Measurements from ENCODE around the gene UNKL. TPM values are rescaled to one million over a fixed set of nuclear protein-coding genes. Genes with fewer than 3 reads are reported as not detected.

Gene UNKL
- polyA plus RNA-seq, 3 donors, result 16.2 to 30.6 (median 20.0) TPM

- no peak for DNase-seq (ENCODE audit: extremely low read depth in 1 of 11, low read depth in 9 of 11, low spot score in 4 of 11)
Observed at GRCh38 chr16:1323296-1324239, 90.9 kb downstream of the UNKL start.

DNA sequence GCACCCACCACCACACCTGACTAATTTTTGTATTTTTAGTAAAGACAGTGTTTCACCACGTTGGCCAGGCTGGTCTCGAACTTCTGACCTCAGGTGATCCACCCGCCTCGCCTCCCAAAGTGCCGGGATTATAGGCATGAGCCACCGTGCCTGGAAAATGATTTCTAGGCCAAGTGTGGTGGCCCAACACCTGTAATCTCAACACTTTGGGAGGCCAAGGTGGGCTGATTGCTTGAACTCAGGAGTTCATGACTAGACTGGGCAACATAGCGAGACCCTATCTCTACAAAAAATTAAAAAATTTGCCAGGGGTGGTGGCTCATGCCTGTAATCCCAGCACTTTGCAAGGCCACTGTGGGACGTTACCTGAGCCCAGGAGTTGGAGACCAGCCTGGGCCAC, 92.1 kb downstream of the UNKL start:
- DNase-seq (ENCODE audit: extremely low read depth in 1 of 11, low read depth in 9 of 11, low spot score in 4 of 11), result no peak

GRCh38 chr16:1320658-1321240, 93.8 kb downstream of the UNKL start:
- DNase-seq (ENCODE audit: extremely low read depth in 1 of 11, low read depth in 9 of 11, low spot score in 4 of 11), result no peak

- DNase-seq (ENCODE audit: extremely low read depth in 1 of 11, low read depth in 9 of 11, low spot score in 4 of 11), result no peak
Observed at GRCh38 chr16:1320097-1320496, 94.4 kb downstream of the UNKL start.

DNA sequence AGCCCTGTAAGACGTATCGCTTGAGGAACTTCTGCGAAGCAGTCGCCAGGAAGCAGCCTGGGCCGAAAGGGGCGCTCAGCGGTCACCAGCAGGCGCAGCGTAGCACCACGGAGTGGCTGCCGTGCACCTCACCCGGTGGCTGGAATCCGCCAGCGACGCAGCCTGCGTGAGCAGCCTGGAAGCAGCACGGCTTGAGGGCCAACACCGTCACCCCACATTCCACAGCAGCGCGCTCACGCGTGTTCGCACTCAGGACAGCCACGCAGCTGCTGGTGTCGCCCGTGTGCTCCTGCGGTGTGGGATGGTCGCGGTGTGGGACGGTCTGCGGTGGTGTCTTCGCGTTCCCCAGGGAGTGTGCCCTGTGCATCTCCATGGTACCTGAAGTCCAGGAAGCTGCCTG, 95.5 kb downstream of the UNKL start:
- DNase-seq (ENCODE audit: extremely low read depth in 1 of 11, low read depth in 9 of 11, low spot score in 4 of 11), result no peak

DNA sequence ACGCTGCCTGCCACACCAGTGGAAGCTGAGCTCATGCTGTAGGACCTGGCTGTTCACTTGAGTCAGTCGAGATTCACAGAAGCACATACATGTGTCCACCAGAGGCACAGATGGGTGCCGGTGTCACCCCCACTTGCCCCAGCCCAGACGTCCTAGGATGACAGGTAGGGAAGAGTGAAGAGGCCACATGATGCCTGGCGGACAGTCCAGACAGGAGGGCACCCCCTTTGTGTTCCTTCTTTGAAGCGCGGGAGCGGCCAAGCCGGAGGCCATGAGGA, 96.3 kb downstream of the UNKL start:
- no peak for DNase-seq (ENCODE audit: extremely low read depth in 1 of 11, low read depth in 9 of 11, low spot score in 4 of 11)

DNA sequence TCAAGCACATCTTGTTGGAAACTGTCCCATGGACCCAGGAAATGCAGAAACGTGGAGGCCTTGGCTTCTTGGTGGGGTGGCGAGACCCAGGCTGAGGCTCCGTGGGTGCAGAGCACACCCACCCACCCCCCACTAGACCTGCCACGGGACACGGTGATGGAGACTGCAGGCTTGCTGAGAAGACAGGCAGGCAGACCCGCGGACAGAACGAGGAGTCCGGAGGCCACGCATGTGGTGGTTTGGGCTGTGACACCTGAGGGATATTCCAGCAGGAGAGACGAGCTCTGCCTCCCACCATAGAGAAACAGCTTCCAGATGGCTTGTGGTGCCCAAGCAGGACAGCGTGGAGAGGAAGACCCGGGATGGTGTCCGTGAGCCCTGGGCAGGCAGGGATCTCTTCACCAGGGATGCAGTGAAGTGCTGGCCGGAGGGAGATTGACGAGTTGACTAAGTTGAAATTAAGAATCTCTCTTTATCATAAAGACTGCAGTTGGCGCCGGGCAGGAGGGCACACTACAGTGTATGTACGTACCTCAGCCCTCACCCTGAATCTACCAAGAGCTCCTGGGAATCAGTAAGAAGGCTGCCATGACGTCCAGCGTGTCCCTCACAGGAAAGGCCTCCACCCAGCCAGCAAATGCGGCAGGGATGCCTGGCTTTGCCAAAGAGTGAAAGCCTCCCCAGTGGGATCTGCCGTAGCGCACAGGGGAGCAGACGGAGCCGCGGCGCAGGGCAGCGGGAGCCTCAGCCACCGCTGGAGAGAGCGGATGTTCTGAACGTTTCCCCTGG, 96.8 kb downstream of the UNKL start:
- DNase-seq (ENCODE audit: extremely low read depth in 1 of 11, low read depth in 9 of 11, low spot score in 4 of 11), result no peak

GRCh38 chr16:1316033-1316405, 98.5 kb downstream of the UNKL start:
- DNase-seq (ENCODE audit: extremely low read depth in 1 of 11, low read depth in 9 of 11, low spot score in 4 of 11), result no peak

GRCh38 chr16:1315081-1316032, 99.1 kb downstream of the UNKL start:
- DNase-seq (ENCODE audit: extremely low read depth in 1 of 11, low read depth in 9 of 11, low spot score in 4 of 11), result no peak

- DNase-seq (ENCODE audit: extremely low read depth in 1 of 11, low read depth in 9 of 11, low spot score in 4 of 11), result no peak
Observed at GRCh38 chr16:1314399-1315068, 100.0 kb downstream of the UNKL start.

DNA sequence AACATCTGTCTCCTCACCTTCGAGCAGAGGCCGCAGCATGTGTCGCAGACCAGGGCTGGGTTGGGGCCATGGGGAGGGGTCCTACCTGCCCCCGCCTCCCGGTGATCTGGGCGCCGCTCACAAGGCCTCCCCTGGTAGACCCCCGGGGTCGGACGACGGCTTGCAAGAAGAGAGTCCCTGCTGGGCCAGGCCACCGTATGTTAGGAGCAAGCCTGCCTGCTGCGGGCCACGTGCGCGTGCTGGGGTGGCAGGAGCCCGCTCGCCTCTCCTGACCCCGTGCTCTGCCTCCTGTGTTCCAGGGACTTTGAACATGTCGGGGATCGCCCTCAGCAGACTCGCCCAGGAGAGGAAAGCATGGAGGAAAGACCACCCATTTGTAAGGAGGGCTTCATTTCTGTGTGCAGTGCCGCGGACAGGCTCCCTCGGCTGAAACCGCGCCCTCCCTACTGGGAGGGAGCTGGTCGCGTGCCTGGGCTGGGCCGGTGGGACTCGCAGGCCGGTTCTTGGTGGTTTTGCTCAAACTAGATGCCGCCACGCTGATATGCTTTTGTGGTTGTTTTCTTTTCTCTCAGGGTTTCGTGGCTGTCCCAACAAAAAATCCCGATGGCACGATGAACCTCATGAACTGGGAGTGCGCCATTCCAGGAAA, 100.7 kb downstream of the UNKL start:
- no peak for DNase-seq (ENCODE audit: extremely low read depth in 1 of 11, low read depth in 9 of 11, low spot score in 4 of 11)

Other genes starting within 250 kb of the UNKL start
- 1 to 10 TPM; 1.1 to 1.7 (median 1.1) TPM for gene TPSG1, start 189.4 kb downstream of the UNKL start, polyA plus RNA-seq (ENCODE audit: insufficient read length in 3 of 3)
- gene TPSB2, start 184.5 kb downstream of the UNKL start, polyA plus RNA-seq (ENCODE audit: insufficient read length in 3 of 3), result under 1 TPM in 1 of 3 donors, not detected in 2; 0.37 TPM
- gene TPSAB1, start 174.0 kb downstream of the UNKL start, polyA plus RNA-seq (ENCODE audit: insufficient read length in 3 of 3), result under 1 TPM in 1 of 3 donors, not detected in 2; 0.22 TPM
- under 1 TPM in 1 of 3 donors, not detected in 2; 0.95 TPM for gene TPSD1, start 158.6 kb downstream of the UNKL start, polyA plus RNA-seq (ENCODE audit: insufficient read length in 3 of 3)
- gene UBE2I, start 105.1 kb downstream of the UNKL start, polyA plus RNA-seq (ENCODE audit: insufficient read length in 3 of 3), result 100 to 1,000 TPM; 151 to 176 (median 155) TPM
- 10 to 100 TPM in 1 of 3 donors, 1 to 10 TPM in 2; 5.3 to 14.6 (median 6.6) TPM for gene BAIAP3, start 81.1 kb downstream of the UNKL start, polyA plus RNA-seq (ENCODE audit: insufficient read length in 3 of 3)
- 10 to 100 TPM; 34.7 to 57.8 (median 54.9) TPM for gene TSR3, start 62.8 kb downstream of the UNKL start, polyA plus RNA-seq (ENCODE audit: insufficient read length in 3 of 3)
- 10 to 100 TPM; 49.2 to 76.7 (median 65.5) TPM for gene GNPTG, start 62.8 kb downstream of the UNKL start, polyA plus RNA-seq (ENCODE audit: insufficient read length in 3 of 3)
- gene UQCC4, start 6.0 kb upstream of the UNKL start, polyA plus RNA-seq (ENCODE audit: insufficient read length in 3 of 3), result 10 to 100 TPM; 11.4 to 16.3 (median 13.6) TPM
- not detected for gene PERCC1, start 16.4 kb upstream of the UNKL start, polyA plus RNA-seq (ENCODE audit: insufficient read length in 3 of 3)
- 1 to 10 TPM; 2.0 to 3.9 (median 3.6) TPM for gene CCDC154, start 29.9 kb upstream of the UNKL start, polyA plus RNA-seq (ENCODE audit: insufficient read length in 3 of 3)
- gene CLCN7, start 60.3 kb upstream of the UNKL start, polyA plus RNA-seq (ENCODE audit: insufficient read length in 3 of 3), result 10 to 100 TPM; 44.9 to 62.2 (median 51.7) TPM
- under 1 TPM in 1 of 3 donors, not detected in 2; 0.09 TPM for gene PTX4, start 74.2 kb upstream of the UNKL start, polyA plus RNA-seq (ENCODE audit: insufficient read length in 3 of 3)
- 10 to 100 TPM; 24.1 to 46.2 (median 38.0) TPM for gene TELO2, start 78.7 kb upstream of the UNKL start, polyA plus RNA-seq (ENCODE audit: insufficient read length in 3 of 3)
- gene TMEM204, start 119.0 kb upstream of the UNKL start, polyA plus RNA-seq (ENCODE audit: insufficient read length in 3 of 3), result 10 to 100 TPM; 15.9 to 23.6 (median 22.6) TPM
- gene IFT140, start 197.4 kb upstream of the UNKL start, polyA plus RNA-seq (ENCODE audit: insufficient read length in 3 of 3), result 10 to 100 TPM; 36.2 to 45.5 (median 44.1) TPM
- 10 to 100 TPM; 20.0 to 30.0 (median 21.2) TPM for gene CRAMP1, start 197.7 kb upstream of the UNKL start, polyA plus RNA-seq (ENCODE audit: insufficient read length in 3 of 3)

All from renal cortex interstitium (tissue), 11 donors.